ENCODE data around the gene KCNH4. TPM values are rescaled to one million over a fixed set of nuclear protein-coding genes. Genes with fewer than 3 reads are reported as not detected.

KCNH4 gene
- total and polyA plus RNA-seq, 2 of the 13 experiments (the other 11 are each of a cell fraction or from before 2014, with no cell fraction given): 0.01 to 0.09 TPM

DNA sequence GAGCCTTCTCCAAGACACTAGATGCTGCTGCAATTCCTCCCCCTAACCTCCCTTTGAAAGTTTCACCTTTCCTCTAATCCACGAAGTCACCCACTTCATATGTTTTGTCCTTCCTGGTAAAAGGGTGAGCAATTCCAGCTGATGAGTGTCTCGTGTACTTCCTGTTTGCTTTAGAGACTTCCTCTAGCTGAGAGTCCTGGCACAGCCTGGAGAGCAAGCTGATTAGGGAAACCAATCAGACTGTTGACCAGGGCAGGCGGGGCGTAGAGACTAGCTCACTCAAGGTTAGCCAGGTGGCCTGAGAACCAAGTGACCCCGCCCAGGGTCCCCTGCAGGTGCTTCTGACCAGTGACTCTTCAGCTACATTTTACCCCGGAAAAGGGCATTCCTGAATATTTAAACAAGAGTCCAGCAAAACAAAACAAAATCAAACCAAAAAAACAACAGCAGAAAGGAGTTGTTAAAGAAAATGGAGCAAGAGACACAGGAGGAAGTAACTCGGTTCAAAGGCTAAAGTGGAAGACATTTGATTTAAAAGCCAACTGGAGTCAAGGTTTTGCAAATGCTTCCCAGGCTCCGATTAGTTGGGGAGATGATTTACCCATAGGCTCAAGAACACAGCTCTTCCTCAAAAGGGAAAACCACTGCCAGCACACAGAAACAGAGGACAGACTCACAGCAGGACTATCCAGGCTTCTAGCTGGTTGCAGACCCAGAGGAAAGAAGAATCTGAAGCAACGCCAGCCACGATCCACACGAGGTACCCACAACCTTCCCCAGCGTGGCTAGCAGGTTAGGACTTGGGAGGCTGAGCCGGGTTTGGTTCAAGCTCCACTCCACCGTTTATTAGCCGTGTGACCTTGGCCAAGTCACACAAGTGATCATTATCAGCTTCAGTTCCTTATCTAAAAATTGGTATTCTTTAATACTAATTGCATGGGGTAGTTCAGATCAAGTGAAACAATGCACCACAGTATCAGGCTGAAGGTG lies 45.0 kb downstream of the KCNH4 start (continued):
- TF ChIP-seq, protein P1, sequence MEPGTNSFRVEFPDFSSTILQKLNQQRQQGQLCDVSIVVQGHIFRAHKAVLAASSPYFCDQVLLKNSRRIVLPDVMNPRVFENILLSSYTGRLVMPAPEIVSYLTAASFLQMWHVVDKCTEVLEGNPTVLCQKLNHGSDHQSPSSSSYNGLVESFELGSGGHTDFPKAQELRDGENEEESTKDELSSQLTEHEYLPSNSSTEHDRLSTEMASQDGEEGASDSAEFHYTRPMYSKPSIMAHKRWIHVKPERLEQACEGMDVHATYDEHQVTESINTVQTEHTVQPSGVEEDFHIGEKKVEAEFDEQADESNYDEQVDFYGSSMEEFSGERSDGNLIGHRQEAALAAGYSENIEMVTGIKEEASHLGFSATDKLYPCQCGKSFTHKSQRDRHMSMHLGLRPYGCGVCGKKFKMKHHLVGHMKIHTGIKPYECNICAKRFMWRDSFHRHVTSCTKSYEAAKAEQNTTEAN (CRISPR knock-in tag; conservative IDR thresholded peaks at IDR 0.05): no peak
- TF ChIP-seq HHEX (CRISPR knock-in tag; IDR thresholded peaks at IDR 0.05) (no peak; the same call in 1 of the 2 replicates), SOX5 (CRISPR knock-in tag; IDR thresholded peaks at IDR 0.05; ENCODE audit: borderline replicate concordance) (peak; percentile 71; the same call in 1 of the 2 replicates), SRF (IDR thresholded peaks at IDR 0.05; ENCODE audit: low read depth, low read length) (no peak), ZNF326 (CRISPR knock-in tag; IDR thresholded peaks at IDR 0.05; ENCODE audit: borderline replicate concordance) (no peak), ZNF235 (CRISPR knock-in tag; IDR thresholded peaks at IDR 0.05; ENCODE audit: borderline replicate concordance) (no peak), ZNF207 (IDR thresholded peaks at IDR 0.05; ENCODE audit: borderline replicate concordance) (no peak), CREB1 (IDR thresholded peaks at IDR 0.05) (no peak), CREB1 (CRISPR knock-in tag; IDR thresholded peaks at IDR 0.05) (peak; percentile 55; the same call in 1 of the 2 replicates), KLF13 (CRISPR knock-in tag; IDR thresholded peaks at IDR 0.05) (no peak), RARA (CRISPR knock-in tag; IDR thresholded peaks at IDR 0.05) (peak; percentile 95), YEATS2 (CRISPR knock-in tag; IDR thresholded peaks at IDR 0.05; ENCODE audit: borderline replicate concordance) (peak; percentile 44; the same call in 1 of the 2 replicates), AGO2 (optimal IDR thresholded peaks at IDR 0.05; ENCODE audit: low read depth, low read length) (no peak), GABPB1 (CRISPR knock-in tag; IDR thresholded peaks at IDR 0.05) (peak; percentile 78)
- TF ChIP-seq, protein P2, sequence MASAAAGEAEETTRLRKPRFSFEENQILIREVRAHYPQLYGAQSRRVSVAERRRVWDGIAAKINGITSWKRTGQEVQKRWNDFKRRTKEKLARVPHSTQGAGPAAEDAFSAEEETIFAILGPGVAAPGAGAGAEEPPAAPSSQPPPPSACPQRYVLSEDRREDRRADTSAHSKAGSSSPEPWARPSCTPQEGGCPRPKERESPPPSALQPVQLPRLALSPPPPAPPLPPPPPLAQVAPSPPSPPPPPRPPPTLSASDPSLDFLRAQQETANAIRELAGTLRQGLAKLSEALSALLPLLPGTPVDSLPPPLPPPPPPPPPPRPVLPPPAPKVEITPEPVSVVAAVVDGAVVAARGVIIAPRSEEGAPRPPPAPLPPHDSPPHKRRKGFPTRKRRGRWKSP (CRISPR knock-in tag; IDR thresholded peaks at IDR 0.05): no peak
- TF ChIP-seq, protein P3, sequence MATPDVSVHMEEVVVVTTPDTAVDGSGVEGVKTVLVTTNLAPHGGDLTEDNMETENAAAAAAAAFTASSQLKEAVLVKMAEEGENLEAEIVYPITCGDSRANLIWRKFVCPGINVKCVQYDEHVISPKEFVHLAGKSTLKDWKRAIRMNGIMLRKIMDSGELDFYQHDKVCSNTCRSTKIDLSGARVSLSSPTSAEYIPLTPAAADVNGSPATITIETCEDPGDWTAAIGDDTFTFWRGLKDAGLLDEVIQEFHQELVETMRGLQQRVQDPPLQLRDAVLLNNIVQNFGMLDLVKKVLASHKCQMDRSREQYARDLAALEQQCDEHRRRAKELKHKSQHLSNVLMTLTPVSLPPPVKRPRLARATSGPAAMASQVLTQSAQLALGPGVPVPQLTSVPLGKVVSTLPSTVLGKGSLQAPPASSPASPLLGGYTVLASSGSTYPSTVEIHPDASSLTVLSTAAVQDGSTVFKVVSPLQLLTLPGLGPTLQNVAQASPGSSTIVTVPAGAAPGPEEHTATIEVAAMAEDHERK (CRISPR knock-in tag; IDR thresholded peaks at IDR 0.05; ENCODE audit: low read depth): no peak
- TF ChIP-seq, protein P4, sequence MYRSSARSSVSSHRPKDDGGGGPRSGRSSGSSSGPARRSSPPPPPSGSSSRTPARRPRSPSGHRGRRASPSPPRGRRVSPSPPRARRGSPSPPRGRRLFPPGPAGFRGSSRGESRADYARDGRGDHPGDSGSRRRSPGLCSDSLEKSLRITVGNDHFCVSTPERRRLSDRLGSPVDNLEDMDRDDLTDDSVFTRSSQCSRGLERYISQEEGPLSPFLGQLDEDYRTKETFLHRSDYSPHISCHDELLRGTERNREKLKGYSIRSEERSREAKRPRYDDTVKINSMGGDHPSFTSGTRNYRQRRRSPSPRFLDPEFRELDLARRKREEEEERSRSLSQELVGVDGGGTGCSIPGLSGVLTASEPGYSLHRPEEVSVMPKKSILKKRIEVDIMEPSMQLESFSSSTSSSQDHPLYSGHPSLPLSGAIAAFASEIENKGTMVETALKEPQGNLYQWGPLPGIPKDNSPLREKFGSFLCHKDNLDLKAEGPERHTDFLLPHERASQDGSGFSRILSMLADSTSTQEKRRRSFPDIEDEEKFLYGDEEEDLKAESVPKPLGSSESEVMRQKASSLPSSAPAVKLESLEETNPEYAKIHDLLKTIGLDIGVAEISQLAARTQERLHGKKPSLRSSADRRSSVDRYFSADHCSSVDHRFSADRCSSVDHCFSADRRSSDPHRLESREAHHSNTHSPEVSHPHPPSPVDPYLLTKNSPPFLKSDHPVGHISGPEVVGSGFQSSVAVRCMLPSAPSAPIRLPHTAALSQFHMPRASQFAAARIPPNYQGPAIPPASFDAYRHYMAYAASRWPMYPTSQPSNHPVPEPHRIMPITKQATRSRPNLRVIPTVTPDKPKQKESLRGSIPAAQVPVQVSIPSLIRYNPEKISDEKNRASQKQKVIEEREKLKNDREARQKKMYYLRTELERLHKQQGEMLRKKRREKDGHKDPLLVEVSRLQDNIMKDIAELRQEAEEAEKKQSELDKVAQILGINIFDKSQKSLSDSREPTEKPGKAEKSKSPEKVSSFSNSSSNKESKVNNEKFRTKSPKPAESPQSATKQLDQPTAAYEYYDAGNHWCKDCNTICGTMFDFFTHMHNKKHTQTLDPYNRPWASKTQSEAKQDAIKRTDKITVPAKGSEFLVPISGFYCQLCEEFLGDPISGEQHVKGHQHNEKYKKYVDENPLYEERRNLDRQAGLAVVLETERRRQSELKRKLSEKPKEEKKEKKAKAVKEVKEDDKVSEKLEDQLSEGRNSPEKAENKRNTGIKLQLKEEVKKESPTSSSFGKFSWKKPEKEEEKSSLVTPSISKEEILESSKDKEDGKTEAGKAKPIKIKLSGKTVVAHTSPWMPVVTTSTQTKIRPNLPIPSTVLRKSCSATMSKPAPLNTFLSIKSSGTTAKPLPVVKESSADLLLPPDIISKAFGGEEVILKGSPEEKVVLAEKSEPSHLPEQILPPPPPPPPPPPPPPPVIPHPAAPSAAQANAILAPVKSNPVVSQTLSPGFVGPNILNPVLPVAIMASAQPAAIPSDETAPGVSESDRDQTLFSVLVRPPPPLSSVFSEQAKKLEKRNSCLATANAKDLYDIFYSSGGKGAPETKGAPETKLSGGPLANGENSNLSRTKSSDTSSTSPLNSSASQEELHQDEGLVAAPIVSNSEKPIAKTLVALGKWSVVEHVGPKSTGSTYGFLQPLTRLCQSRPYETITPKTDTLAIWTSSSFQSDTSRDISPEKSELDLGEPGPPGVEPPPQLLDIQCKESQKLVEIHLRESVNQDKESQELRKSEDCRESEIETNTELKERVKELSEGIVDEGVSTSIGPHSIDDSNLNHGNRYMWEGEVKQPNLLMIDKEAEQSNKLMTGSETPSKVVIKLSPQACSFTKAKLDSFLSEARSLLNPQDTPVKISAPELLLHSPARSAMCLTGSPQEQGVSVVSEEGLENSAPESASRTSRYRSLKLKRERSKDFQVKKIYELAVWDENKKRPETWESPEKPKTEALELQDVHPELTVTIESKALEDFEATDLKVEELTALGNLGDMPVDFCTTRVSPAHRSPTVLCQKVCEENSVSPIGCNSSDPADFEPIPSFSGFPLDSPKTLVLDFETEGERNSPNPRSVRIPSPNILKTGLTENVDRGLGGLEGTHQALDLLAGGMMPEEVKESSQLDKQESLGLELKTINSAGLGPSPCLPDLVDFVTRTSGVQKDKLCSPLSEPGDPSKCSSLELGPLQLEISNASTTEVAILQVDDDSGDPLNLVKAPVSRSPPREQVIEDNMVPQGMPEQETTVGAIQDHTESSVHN (CRISPR knock-in tag; IDR thresholded peaks at IDR 0.05): peak; percentile 40; the same call in 1 of the 2 replicates

All from HepG2 (cell line).